ENCODE measurements around the gene LIPT2.
A peak's percentile ranks its signal among the peaks of the same experiment; 100 is the strongest.

Gene LIPT2

DNA sequence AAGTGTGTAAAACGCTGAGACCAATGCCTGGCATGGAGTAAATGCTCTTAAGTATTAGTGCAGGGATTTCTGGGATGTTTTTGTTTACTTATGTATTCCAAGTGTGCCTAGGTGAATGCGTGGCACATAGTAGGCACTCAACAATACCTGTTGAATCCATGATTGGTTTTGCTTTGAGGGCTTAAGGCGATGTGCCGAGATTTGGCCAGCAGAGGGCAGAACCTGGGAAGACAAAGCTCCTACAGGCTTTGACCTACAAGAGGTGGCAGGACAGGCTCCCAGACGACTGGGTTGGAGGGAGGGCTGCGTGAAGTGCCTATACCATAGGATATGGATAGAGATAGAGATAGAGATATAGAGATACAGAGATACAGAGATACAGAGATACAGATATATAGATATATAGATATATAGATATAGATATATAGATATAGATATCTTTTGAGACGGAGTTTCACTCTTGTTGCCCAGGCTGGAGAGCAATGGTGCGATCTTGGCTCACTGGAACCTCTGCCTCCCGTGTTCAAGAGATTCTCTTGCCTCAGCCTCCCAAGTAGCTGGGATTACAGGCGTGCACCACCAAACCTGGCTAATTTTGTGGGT lies 40.0 kb downstream of the LIPT2 start:
- H3K27ac ChIP-seq (ENCODE audit: extremely low read depth, low read depth, low read length) = no peak overlapping the region
- CTCF ChIA-PET = interaction anchor here (0.6 to 13.1 kb wide), 40 partner anchors 9 to 490 kb away, joined by 3 to 221 read pairs (median 4); partner anchors contain the start of gene KCNE3
- TF ChIP-seq SCRT2 (tag by site-specific recombination; IDR thresholded peaks at IDR 0.05) = peak; percentile 97
- TF ChIP-seq ZNF433 (tag by site-specific recombination; IDR thresholded peaks at IDR 0.05; ENCODE audit: low read depth) = no peak
- peak; percentile 74 for TF ChIP-seq ZNF654 (tag by site-specific recombination; IDR thresholded peaks at IDR 0.05; ENCODE audit: low read depth)
- peak; percentile 96 for TF ChIP-seq SCRT1 (tag by site-specific recombination; IDR thresholded peaks at IDR 0.05; ENCODE audit: borderline replicate concordance)
- TF ChIP-seq, protein P1, sequence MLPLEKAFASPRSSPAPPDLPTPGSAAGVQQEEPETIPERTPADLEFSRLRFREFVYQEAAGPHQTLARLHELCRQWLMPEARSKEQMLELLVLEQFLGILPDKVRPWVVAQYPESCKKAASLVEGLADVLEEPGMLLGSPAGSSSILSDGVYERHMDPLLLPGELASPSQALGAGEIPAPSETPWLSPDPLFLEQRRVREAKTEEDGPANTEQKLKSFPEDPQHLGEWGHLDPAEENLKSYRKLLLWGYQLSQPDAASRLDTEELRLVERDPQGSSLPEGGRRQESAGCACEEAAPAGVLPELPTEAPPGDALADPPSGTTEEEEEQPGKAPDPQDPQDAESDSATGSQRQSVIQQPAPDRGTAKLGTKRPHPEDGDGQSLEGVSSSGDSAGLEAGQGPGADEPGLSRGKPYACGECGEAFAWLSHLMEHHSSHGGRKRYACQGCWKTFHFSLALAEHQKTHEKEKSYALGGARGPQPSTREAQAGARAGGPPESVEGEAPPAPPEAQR (tag by site-specific recombination; IDR thresholded peaks at IDR 0.05) = no peak
- H3K36me3 ChIP-seq (ENCODE audit: control insufficient read depth in 2 of 2, insufficient read depth in 1 of 2, low read length in 2 of 2) = no peaks in the 10 kb centered on the region
- no peaks in the 10 kb centered on the region for H3K9me3 ChIP-seq (ENCODE audit: control insufficient read depth, insufficient read depth, low read depth, low read length)
- POLR2A ChIA-PET = interaction anchor here (1.2 kb wide), 1 partner anchor 40 kb away, joined by 4 read pairs; the partner anchor contains the start of gene LIPT2
- no peaks in the 10 kb centered on the region for H3K4me1 ChIP-seq (ENCODE audit: control insufficient read depth, insufficient read depth, low read length)
- no peak overlapping the region for H3K4me3 ChIP-seq (ENCODE audit: low read depth, low read length)

- POLR2A ChIA-PET = no interaction called here
- TF ChIP-seq KLF10 (tag by site-specific recombination; IDR thresholded peaks at IDR 0.05) (no peak), BCL11A (tag by site-specific recombination; IDR thresholded peaks at IDR 0.05; ENCODE audit: low read depth) (no peak), ZNF23 (tag by site-specific recombination; IDR thresholded peaks at IDR 0.05; ENCODE audit: borderline replicate concordance) (no peak), HOXC10 (CRISPR knock-in tag; IDR thresholded peaks at IDR 0.05) (no peak), ZNF645 (tag by site-specific recombination; IDR thresholded peaks at IDR 0.05) (no peak), ZNF16 (tag by site-specific recombination; IDR thresholded peaks at IDR 0.05; ENCODE audit: low read depth) (no peak)
- TF ChIP-seq, protein P2, sequence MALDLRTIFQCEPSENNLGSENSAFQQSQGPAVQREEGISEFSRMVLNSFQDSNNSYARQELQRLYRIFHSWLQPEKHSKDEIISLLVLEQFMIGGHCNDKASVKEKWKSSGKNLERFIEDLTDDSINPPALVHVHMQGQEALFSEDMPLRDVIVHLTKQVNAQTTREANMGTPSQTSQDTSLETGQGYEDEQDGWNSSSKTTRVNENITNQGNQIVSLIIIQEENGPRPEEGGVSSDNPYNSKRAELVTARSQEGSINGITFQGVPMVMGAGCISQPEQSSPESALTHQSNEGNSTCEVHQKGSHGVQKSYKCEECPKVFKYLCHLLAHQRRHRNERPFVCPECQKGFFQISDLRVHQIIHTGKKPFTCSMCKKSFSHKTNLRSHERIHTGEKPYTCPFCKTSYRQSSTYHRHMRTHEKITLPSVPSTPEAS (tag by site-specific recombination; IDR thresholded peaks at IDR 0.05) = no peak
These were observed 41.2 kb downstream of the LIPT2 start for GRCh38 chr11:74452366-74452765.

DNA sequence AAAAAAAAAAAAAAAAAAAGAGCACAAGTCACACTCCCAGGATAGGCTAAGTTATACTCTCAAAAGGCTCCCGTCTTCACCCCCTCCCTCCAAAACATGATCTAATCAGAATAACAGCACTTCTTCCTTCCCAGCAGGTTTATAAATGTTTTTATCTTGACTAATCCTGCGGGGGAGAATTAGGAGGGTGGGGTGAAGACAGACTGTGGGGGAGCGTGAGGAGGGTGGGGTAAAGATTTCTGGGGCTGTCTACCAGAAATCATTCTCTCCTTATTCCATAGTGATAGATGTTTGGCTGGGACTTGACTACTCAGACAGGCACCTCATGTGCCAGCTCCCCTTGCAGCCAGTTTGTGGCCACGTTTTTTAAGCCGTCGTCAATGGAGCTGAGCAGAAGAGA lies 43.2 kb downstream of the LIPT2 start:
- H3K27ac ChIP-seq (ENCODE audit: extremely low read depth, low read depth, low read length) = no peak overlapping the region
- no peak overlapping the region for H3K4me3 ChIP-seq (ENCODE audit: low read depth, low read length)
- H3K4me1 ChIP-seq (ENCODE audit: control insufficient read depth, insufficient read depth, low read length) = no peaks in the 10 kb centered on the region
- H3K9me3 ChIP-seq (ENCODE audit: control insufficient read depth, insufficient read depth, low read depth, low read length) = no peaks in the 10 kb centered on the region
- ChIA-PET POLR2A (interaction anchor here (1.5 kb wide), 1 partner anchor 43 kb away, joined by 7 read pairs; the partner anchor contains the start of gene LIPT2), CTCF (interaction anchor here (0.6 to 13.1 kb wide), 25 partner anchors 8 to 703 kb away, joined by 3 to 221 read pairs (median 3); no protein-coding TSS in a partner anchor)
- H3K36me3 ChIP-seq (ENCODE audit: control insufficient read depth in 2 of 2, insufficient read depth in 1 of 2, low read length in 2 of 2) = no peaks in the 10 kb centered on the region
- no peak for TF ChIP-seq ZNF544 (tag by site-specific recombination; IDR thresholded peaks at IDR 0.05)
- no peak for TF ChIP-seq ZNF362 (tag by site-specific recombination; IDR thresholded peaks at IDR 0.05)
- TF ChIP-seq ZNF501 (tag by site-specific recombination; IDR thresholded peaks at IDR 0.05) = no peak
- TF ChIP-seq, protein P1 (tag by site-specific recombination; IDR thresholded peaks at IDR 0.05) = no peak
- no peak for TF ChIP-seq ZNF19 (tag by site-specific recombination; IDR thresholded peaks at IDR 0.05; ENCODE audit: low read depth)
- TF ChIP-seq ZNF366 (tag by site-specific recombination; conservative IDR thresholded peaks at IDR 0.05) = no peak
- no peak for TF ChIP-seq ZNF239 (tag by site-specific recombination; IDR thresholded peaks at IDR 0.05)
- TF ChIP-seq ZNF658 (tag by site-specific recombination; IDR thresholded peaks at IDR 0.05) = no peak
- no peak for TF ChIP-seq ZNF138 (tag by site-specific recombination; IDR thresholded peaks at IDR 0.05; ENCODE audit: borderline replicate concordance)
- no peak for TF ChIP-seq ZNF843 (tag by site-specific recombination; IDR thresholded peaks at IDR 0.05)
- no peak for TF ChIP-seq ZNF404 (tag by site-specific recombination; IDR thresholded peaks at IDR 0.05)
- TF ChIP-seq, protein P3, sequence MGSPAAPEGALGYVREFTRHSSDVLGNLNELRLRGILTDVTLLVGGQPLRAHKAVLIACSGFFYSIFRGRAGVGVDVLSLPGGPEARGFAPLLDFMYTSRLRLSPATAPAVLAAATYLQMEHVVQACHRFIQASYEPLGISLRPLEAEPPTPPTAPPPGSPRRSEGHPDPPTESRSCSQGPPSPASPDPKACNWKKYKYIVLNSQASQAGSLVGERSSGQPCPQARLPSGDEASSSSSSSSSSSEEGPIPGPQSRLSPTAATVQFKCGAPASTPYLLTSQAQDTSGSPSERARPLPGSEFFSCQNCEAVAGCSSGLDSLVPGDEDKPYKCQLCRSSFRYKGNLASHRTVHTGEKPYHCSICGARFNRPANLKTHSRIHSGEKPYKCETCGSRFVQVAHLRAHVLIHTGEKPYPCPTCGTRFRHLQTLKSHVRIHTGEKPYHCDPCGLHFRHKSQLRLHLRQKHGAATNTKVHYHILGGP (tag by site-specific recombination; IDR thresholded peaks at IDR 0.05) = no peak
- TF ChIP-seq ZNF221 (tag by site-specific recombination; IDR thresholded peaks at IDR 0.05; ENCODE audit: borderline replicate concordance) = no peak

More at GRCh38 chr11:74452366-74452765, 41.2 kb downstream of the LIPT2 start:
- H3K4me3 ChIP-seq (ENCODE audit: low read depth, low read length) = no peak overlapping the region
- no peaks in the 10 kb centered on the region for H3K36me3 ChIP-seq (ENCODE audit: control insufficient read depth in 2 of 2, insufficient read depth in 1 of 2, low read length in 2 of 2)
- H3K27ac ChIP-seq (ENCODE audit: extremely low read depth, low read depth, low read length) = no peak overlapping the region
- no peaks in the 10 kb centered on the region for H3K4me1 ChIP-seq (ENCODE audit: control insufficient read depth, insufficient read depth, low read length)
- CTCF ChIA-PET = interaction anchor here (0.7 to 13.1 kb wide), 21 partner anchors 10 to 811 kb away, joined by 3 to 221 read pairs (median 4); no protein-coding TSS in a partner anchor
- no peaks in the 10 kb centered on the region for H3K9me3 ChIP-seq (ENCODE audit: control insufficient read depth, insufficient read depth, low read depth, low read length)

All from HEK293 (cell line).